ENCODE measurements around the gene NEUROG1. TPM values are rescaled to one million over a fixed set of nuclear protein-coding genes. Genes with fewer than 3 reads are reported as not detected.

NEUROG1 gene
- total and polyA plus RNA-seq, 2 experiments from 2014 or later, result 0.16 TPM; not detected in 1

DNA sequence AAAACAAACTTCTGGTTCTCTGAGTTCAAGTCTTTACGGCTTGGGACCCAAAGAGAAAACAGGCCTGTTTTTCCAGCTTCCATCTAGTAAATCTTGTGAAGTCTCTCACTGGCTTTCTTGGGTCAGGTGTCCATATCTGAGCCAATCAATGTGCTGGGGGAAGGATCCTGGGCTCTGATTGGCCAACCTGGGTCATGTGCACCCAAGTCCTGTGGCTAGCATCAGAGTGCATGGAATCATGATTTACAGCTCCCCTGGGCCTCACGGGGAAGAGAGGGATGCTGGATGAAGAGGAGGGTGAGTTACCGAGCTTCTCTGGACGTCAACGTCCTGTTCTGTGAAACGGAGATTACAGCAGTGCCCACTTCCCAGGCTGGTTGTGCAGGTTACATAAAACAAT, 23.6 kb upstream of the NEUROG1 start (continued):
- TF ChIP-seq, protein P1, sequence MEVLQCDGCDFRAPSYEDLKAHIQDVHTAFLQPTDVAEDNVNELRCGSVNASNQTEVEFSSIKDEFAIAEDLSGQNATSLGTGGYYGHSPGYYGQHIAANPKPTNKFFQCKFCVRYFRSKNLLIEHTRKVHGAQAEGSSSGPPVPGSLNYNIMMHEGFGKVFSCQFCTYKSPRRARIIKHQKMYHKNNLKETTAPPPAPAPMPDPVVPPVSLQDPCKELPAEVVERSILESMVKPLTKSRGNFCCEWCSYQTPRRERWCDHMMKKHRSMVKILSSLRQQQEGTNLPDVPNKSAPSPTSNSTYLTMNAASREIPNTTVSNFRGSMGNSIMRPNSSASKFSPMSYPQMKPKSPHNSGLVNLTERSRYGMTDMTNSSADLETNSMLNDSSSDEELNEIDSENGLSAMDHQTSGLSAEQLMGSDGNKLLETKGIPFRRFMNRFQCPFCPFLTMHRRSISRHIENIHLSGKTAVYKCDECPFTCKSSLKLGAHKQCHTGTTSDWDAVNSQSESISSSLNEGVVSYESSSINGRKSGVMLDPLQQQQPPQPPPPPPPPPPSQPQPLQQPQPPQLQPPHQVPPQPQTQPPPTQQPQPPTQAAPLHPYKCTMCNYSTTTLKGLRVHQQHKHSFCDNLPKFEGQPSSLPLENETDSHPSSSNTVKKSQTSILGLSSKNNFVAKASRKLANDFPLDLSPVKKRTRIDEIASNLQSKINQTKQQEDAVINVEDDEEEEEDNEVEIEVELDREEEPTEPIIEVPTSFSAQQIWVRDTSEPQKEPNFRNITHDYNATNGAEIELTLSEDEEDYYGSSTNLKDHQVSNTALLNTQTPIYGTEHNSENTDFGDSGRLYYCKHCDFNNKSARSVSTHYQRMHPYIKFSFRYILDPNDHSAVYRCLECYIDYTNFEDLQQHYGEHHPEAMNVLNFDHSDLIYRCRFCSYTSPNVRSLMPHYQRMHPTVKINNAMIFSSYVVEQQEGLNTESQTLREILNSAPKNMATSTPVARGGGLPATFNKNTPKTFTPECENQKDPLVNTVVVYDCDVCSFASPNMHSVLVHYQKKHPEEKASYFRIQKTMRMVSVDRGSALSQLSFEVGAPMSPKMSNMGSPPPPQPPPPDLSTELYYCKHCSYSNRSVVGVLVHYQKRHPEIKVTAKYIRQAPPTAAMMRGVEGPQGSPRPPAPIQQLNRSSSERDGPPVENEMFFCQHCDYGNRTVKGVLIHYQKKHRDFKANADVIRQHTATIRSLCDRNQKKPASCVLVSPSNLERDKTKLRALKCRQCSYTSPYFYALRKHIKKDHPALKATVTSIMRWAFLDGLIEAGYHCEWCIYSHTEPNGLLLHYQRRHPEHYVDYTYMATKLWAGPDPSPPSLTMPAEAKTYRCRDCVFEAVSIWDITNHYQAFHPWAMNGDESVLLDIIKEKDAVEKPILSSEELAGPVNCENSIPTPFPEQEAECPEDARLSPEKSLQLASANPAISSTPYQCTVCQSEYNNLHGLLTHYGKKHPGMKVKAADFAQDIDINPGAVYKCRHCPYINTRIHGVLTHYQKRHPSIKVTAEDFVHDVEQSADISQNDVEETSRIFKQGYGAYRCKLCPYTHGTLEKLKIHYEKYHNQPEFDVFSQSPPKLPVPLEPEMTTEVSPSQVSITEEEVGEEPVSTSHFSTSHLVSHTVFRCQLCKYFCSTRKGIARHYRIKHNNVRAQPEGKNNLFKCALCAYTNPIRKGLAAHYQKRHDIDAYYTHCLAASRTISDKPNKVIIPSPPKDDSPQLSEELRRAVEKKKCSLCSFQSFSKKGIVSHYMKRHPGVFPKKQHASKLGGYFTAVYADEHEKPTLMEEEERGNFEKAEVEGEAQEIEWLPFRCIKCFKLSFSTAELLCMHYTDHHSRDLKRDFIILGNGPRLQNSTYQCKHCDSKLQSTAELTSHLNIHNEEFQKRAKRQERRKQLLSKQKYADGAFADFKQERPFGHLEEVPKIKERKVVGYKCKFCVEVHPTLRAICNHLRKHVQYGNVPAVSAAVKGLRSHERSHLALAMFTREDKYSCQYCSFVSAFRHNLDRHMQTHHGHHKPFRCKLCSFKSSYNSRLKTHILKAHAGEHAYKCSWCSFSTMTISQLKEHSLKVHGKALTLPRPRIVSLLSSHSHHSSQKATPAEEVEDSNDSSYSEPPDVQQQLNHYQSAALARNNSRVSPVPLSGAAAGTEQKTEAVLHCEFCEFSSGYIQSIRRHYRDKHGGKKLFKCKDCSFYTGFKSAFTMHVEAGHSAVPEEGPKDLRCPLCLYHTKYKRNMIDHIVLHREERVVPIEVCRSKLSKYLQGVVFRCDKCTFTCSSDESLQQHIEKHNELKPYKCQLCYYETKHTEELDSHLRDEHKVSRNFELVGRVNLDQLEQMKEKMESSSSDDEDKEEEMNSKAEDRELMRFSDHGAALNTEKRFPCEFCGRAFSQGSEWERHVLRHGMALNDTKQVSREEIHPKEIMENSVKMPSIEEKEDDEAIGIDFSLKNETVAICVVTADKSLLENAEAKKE (CRISPR knock-in tag; IDR thresholded peaks at IDR 0.05), result no peak
- TF ChIP-seq ZNF331 (CRISPR knock-in tag; IDR thresholded peaks at IDR 0.05; ENCODE audit: low read depth) (no peak), STAT1 (IDR thresholded peaks at IDR 0.05; ENCODE audit: unreplicated experiment) (no peak), NANOG (IDR thresholded peaks at IDR 0.05; ENCODE audit: borderline replicate concordance) (no peak)
- TF ChIP-seq, protein P2, sequence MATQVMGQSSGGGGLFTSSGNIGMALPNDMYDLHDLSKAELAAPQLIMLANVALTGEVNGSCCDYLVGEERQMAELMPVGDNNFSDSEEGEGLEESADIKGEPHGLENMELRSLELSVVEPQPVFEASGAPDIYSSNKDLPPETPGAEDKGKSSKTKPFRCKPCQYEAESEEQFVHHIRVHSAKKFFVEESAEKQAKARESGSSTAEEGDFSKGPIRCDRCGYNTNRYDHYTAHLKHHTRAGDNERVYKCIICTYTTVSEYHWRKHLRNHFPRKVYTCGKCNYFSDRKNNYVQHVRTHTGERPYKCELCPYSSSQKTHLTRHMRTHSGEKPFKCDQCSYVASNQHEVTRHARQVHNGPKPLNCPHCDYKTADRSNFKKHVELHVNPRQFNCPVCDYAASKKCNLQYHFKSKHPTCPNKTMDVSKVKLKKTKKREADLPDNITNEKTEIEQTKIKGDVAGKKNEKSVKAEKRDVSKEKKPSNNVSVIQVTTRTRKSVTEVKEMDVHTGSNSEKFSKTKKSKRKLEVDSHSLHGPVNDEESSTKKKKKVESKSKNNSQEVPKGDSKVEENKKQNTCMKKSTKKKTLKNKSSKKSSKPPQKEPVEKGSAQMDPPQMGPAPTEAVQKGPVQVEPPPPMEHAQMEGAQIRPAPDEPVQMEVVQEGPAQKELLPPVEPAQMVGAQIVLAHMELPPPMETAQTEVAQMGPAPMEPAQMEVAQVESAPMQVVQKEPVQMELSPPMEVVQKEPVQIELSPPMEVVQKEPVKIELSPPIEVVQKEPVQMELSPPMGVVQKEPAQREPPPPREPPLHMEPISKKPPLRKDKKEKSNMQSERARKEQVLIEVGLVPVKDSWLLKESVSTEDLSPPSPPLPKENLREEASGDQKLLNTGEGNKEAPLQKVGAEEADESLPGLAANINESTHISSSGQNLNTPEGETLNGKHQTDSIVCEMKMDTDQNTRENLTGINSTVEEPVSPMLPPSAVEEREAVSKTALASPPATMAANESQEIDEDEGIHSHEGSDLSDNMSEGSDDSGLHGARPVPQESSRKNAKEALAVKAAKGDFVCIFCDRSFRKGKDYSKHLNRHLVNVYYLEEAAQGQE (IDR thresholded peaks at IDR 0.05; ENCODE audit: unreplicated experiment), result no peak
